ENCODE data around the gene NECAB2.

- TF ChIP-seq CTCF (IDR thresholded peaks at IDR 0.05) (peak in 3 of 4 experiments; percentile 47 to 80 (median 66)), POLR2A (IDR thresholded peaks at IDR 0.05) (no peak)
Observed at GRCh38 chr16:83956336-83957289, 11.4 kb upstream of the NECAB2 start.

Data from gastroesophageal sphincter (tissue), 3 donors.